Pulmonary artery endothelial cell (primary cell): ENCODE data around the gene CNOT4. TPM values are rescaled to one million over a fixed set of nuclear protein-coding genes. Genes with fewer than 3 reads are reported as not detected.

Experiments
- DNase-seq: peaks from one replicate; pipeline ENCODE4 v3.0.0-alpha.2; 2011; ENCODE audit warnings: low read depth, low spot score
- total RNA-seq: library from RNA; depleted of rRNA; stranded (reverse); fragments of >200 nt; gene quantifications from 2 replicates; pipeline ENCODE4 v1.2.3, GENCODE V29; 2014

Gene CNOT4
- total RNA-seq = 9.6 and 11.4 TPM in 2 replicates

GRCh38 chr7:135509839-135510591, at the start of gene CNOT4:
CNOT4 (minus strand) TSS chr7:135510102; CDS start chr7:135438331, 71,771 bp downstream.
- DNase-seq = peak; percentile 87

- no peak for DNase-seq
Measured at GRCh38 chr7:135558881-135559280, 49.0 kb upstream of the CNOT4 start.

- DNase-seq = no peak
Measured at GRCh38 chr7:135558337-135558767, 48.5 kb upstream of the CNOT4 start.

- peak; percentile 44 for DNase-seq
Measured at GRCh38 chr7:135557455-135558336, 47.8 kb upstream of the CNOT4 start, which contains the start of gene NUP205. NUP205 (plus strand) TSS chr7:135557917; CDS start chr7:135557945, 28 bp downstream.

GRCh38 chr7:135553346-135553745, 43.4 kb upstream of the CNOT4 start:
- no peak for DNase-seq

- no peak for DNase-seq
Measured at GRCh38 chr7:135552148-135552547, 42.2 kb upstream of the CNOT4 start.

- no peak for DNase-seq
Measured at GRCh38 chr7:135550196-135550595, 40.3 kb upstream of the CNOT4 start.

- DNase-seq = no peak
Measured at GRCh38 chr7:135541029-135541428, 31.1 kb upstream of the CNOT4 start.

- no peak for DNase-seq
Measured at GRCh38 chr7:135539629-135540028, 29.7 kb upstream of the CNOT4 start.

- no peak for DNase-seq
Measured at GRCh38 chr7:135538376-135538775, 28.5 kb upstream of the CNOT4 start.

- no peak for DNase-seq
Measured at GRCh38 chr7:135537905-135538304, 28.0 kb upstream of the CNOT4 start.

GRCh38 chr7:135537453-135537852, 27.6 kb upstream of the CNOT4 start:
- no peak for DNase-seq

GRCh38 chr7:135536150-135536549, 26.2 kb upstream of the CNOT4 start:
- DNase-seq = no peak

GRCh38 chr7:135527025-135527424, 17.1 kb upstream of the CNOT4 start:
- DNase-seq = no peak

- DNase-seq = no peak
Measured at GRCh38 chr7:135525426-135525825, 15.5 kb upstream of the CNOT4 start.

GRCh38 chr7:135523146-135523545, 13.2 kb upstream of the CNOT4 start:
- DNase-seq = no peak

GRCh38 chr7:135522509-135522908, 12.6 kb upstream of the CNOT4 start:
- DNase-seq = no peak

- no peak for DNase-seq
Measured at GRCh38 chr7:135519871-135520270, 10.0 kb upstream of the CNOT4 start.

- no peak for DNase-seq
Measured at GRCh38 chr7:135519233-135519688, 9.4 kb upstream of the CNOT4 start.

GRCh38 chr7:135518748-135519147, 8.8 kb upstream of the CNOT4 start:
- DNase-seq = no peak

- no peak for DNase-seq
Measured at GRCh38 chr7:135517060-135517459, 7.2 kb upstream of the CNOT4 start.

- no peak for DNase-seq
Measured at GRCh38 chr7:135514856-135515255, 5.0 kb upstream of the CNOT4 start.
